GM04504 (cell line): ENCODE results near the gene CLN6.
"Not testable (repeated sequence)": the region's sequence is repeated elsewhere in the genome, so short reads cannot be mapped to it uniquely, and the experiment has no call there.

Experiments used
- DNase-seq: peaks from one replicate; pipeline ENCODE4 v3.0.0-alpha.2; 2012; ENCODE audit warnings: low read depth

Gene CLN6

DNA sequence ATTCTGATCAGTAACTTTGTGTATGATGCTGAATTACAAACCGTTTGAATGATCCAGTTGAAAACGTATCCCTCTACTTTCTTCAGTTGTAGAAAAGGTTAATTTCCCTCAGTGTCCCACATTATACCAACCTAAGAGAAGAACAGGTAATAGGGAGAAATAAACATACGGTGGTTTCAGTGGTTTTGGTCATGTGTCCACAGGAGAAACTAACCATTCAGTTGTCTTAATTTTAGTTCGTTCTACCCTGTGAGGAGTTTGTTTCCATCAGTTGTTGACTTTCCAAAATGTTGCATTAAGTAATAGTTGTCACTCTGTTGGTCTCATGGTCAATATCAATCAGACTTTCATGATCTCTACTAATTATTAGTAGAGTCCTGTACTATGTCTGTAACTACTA lies 39.5 kb downstream of the CLN6 start:
- no peak for DNase-seq

DNA sequence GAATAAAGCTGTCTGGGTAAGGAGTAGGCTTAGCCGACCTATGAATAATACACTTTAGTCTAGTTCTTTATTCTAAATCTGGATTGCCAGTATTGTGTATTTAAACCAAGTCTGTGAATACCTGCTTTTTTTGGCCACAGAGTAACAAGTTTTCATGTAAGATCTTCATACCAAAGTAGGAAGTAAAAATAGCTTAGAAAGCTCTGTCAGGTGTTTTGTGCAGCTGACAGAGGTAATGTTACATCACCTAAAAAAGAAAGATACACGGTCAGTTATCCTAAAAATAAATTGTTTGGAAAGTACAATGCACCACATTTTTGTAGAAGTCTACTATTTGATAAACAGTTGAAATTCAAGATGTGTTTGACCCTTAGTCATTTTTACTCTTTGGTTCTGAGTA lies 40.9 kb downstream of the CLN6 start:
- DNase-seq: no peak

DNA sequence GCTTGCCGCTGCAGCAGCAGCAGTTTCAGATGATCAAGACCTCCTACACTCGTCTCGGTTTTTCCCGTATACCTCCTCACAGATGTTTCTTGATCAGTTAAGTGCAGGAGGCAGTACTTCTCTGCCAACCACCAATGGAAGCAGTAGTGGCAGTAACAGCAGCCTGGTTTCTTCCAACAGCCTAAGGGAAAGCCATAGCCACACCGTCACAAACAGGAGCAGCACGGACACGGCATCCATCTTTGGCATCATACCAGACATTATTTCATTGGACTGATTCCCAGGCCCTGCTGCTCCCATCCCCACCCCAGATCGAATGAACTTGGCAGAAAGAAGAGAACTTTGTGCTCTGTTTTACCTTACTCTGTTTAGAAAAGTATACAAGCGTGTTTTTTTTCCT lies 42.0 kb downstream of the CLN6 start:
- DNase-seq: peak; percentile 46

DNA sequence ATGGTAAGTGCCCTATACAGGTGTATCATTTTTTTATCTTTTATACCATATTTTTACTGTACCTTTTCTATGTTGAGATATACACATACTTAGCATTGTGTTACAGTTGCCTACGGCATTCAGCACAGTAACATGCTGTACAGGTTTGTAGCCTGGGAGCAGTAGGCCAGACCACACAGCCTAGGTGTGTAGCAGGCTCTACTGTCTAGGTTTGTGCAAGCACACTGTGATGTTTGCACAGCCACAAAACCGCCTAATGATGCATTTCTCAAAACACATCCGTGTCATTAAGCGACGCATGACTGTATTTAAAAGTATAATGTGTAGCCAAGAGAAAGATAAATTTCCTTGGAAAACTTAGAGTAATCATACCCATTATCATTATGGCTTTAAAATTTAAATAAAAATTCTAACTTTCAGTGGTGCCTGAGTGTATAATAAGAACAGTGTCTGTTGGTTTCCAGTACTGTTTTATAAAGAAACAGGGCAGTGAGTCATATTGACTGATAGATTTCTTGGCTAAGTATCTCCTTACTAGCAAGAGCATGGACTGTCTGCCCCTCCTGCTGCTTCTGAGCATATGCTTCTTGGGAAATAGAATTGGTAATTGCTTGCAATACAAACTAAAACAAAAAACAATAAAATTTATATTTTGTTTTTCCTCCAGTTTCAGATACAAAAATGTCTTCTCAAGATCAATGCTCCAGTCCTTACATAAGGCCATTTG lies 42.7 kb downstream of the CLN6 start:
- no peak for DNase-seq

DNA sequence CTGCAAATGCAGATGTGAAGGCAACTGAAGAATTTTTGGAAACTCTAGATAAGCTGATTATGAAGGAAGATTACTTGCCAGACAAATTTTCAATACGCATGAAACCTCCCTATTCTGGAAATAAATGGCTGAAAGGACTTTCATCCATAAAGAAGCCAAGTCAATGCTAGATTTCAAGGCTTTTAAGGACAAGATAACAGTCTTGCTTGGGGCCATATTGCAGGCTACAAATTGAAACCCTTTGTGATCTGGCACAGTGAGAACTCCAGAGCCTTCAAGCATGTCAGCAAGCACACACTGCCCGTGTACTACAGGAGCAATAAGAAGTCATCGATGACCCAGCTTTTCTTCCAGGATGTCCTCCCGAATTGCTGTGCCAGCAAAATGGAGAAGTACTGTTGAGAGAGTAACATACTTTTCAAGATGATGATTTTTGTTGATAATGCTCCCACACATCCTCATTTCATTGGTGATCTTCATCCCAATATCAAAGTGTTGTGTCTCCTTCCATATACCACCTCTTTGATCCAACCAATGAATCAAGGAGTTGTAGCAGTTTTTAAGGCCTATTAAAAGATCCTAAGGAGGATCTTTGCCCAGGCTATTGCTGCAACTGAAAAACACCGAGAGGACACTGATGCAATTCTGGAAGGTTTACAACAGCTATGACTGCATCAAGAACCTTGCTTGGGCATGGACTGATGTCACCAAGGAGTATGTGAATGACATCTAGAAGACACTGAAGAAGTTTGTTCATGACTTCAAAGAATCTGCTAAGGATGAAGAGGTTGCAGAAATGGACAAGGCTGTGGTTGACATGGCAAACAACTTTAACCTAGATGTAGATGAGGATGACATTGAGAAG lies 44.7 kb downstream of the CLN6 start:
- no peak for DNase-seq

DNA sequence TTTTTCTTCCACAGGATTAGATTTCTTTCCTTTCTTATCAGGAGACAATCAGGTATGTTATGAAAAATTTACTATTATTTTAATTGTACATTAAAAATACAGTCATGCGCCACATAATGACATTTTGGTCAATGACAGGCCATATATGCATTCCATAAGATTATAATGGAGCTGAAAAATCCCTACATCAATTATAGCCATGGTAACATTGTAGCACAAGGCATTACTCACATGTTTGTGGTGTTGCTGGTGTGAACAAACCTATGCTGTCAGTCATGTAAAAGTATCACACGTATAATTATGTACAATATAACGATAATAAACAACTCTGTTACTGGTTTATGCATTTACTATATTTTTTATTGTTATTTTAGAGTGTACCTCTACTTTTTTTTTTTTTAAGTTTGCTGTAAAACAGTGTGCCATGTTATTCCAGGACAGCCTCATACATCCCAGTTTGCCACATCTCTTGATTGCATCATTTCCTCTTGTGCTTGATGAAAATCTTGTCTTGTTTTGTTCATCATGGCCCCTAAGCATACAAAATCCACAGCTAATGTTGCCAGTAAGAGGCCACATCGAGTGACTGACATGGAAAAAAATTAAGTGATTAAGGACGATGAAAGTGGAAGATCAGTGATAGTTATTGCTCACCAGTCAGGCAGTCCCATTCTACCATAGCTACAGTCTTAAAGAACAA lies 45.8 kb downstream of the CLN6 start:
- no peak for DNase-seq

DNA sequence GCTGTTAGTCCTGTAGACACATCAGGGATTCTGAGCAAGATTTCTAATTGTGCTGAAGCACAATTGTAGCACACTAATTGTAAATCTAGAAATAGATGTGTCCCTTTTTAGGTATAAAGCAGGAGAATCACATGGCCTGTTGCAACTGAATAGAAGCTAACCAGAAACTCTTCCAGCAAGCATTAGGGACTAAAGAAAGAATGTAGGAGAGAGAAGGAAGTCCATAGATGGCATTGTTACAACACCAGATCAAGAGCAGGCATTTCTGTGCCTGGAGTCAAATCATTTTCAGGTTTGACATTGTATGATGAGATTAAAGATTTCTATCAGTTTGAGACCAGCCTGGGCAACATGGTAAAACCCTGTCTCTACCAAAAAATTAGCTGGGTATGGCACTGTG lies 51.8 kb downstream of the CLN6 start:
- DNase-seq: no peak

DNA sequence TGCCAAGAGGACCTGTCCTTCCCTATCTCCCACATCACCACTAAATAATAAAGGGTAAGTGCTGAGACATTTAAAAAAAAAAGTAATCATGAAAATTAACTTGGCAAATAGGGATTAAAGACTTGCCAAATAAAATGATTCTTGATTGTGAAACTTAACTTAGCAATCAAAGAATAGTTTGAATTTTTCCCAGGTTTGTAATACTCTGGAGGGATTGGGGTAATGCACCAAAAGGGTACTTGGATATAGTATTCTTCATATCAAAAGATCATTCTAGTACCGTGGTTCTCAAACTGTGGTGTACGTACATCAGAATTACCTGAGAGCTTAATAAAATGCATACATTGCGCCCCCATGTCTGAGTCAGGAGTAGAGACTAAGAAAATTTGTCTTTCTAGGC lies 52.9 kb downstream of the CLN6 start:
- no peak for DNase-seq

DNA sequence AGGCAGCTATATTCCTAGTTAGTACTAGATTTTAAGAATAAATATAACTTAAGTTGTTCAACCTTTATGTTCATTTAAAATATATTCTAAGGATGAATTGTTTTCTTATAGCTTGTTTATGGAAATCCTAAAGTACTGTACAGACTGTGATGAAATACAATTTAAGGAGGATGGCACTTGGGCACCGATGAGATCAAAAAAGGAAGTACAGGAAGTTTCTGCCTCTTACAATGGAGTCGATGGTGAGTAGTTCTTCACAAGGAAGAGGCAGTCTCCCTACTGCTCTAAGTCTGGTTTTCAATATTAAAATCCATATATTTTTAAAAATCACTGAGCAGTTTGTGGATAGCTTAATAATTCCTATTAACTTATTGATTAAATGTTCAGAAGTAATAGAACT lies 54.0 kb downstream of the CLN6 start:
- no peak for DNase-seq

DNA sequence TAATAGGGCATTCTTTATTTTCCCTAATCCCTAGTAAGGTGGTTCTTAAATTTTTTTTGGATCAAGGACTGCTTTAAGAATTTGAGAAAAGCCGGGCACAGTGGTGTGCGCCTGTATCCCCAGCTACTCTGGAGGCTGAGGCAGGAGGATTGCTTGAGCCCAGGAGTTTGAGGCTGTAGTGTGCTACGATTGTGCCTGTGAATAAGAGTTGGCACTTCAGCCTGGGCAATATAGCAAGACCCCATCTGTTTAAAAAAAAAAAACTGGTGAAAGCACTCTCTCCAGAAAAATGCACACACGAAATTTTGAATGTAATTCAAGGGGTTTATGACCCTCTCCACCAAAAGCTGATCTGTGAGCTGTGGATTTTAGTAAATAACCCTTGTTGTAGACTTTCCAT lies 56.4 kb downstream of the CLN6 start:
- no peak for DNase-seq

DNA sequence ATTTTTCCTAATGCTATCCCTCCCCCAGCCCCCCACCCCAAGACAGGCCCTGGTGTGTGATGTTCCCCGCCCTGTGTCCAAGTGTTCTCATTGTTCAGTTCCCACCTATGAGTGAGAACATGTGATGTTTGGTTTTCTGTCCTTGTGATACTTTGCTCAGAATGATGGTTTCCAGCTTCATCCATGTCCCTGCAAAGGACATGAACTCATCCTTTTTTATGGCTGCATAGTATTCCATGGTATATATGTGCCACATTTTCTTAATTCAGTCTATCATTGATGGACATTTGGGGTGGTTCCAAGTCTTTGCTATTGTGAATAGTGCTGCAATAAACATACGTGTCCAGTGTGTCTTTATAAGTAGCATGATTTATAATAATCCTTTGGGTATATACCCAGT lies 57.5 kb downstream of the CLN6 start:
- DNase-seq: not testable (repeated sequence)

DNA sequence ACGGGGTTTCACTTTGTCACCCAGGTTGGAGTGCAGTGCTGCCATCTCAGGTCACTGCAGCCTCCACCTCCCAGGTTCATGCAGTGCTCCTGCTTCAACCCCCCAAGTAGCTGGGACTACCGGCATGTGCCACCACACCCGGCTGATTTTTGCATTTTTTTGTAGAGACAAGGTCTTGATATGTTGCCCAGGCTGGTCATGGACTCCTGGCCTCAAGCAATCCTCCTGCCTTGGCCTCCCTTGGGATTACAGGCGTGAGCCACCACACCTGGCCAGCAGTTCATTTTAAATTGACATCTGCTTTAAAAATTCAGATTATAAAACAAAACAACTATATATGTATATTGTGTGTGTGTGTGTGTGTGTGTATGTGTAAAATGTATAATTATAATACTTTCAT lies 62.7 kb downstream of the CLN6 start:
- DNase-seq: no peak

DNA sequence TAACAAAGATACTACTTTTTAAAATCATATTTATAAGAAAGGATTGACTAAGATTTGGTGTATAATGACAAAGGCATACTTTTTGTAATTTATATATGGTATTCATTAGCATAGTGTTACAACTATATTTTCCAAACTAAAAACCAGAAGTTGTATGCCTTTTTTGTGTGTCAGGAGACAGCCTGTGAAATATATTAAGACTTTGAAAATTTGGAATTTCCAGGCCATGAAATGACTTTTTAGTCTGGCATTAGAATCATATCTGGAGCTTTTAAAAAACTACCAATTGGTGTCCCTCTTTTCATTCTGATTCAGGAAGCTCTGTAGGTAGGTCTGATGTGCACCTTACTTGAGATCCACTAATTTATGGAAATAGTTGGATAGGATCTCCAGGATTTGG lies 66.3 kb downstream of the CLN6 start:
- no peak for DNase-seq

DNA sequence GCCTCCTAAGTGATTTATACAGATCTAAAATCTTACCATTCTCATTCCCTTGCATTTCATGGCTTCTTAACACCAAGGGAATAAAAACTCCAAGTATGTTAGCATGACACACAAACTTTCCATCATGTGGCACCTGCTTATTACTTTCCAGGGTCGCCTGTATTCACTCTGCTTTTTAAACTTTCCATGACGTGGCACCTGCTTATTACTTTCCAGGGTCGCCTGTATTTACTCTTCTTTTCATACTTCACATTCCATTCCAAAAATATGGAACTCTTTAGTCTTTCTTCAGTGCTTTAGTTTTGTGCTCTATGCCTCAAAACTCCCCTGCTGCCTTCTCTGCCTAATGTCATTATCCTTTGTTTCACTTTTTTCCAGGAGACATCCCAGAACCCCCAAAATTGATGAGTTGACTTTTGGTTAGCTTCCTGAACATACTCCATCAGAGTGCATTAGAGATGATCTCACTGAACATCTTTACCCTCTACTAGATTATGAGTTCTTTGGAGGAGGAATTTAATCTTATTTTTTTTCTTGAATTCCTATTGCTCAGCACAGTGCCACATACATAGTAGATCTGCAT lies 71.4 kb downstream of the CLN6 start:
- DNase-seq: no peak

DNA sequence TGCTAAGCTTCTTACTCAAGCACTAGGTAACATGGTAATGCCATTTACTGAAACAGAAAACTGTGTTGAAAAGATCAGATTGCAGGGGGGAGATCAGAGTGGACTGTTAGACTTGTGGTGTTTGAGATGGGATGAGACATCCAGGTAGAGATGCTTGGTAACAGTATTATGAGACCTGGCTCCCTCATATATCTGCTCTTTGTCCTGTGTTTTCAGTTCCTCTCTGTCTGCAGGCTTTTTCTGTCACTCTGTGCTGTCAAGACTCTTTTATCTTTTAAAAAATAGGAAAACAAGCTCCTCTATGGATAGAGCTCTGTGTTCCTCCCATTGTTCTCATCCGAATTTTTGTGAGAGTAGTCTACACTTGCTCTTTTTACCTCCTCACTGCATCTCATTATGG lies 72.5 kb downstream of the CLN6 start:
- no peak for DNase-seq
